WTC11 (cell line): ENCODE measurements around the gene SH2B3. TPM values are rescaled to one million over a fixed set of nuclear protein-coding genes. Genes with fewer than 3 reads are reported as not detected.

Experiments
- ATAC-seq: fragments of 200-7000 bp; cut with Tn5 transposase; 2 replicates; pipeline ENCODE4 v1.10.0; 2021; ENCODE audit warnings: mild to moderate bottlenecking, moderate library complexity
- CTCF ChIA-PET: fragments of 300-600 bp; sonication (Branson Sonifier 250); formaldehyde crosslinking; loops from one replicate; lab custom pipeline; 2021; ENCODE audit warnings: antibody characterized with exemption; lab: Charles Lee
- POLR2A ChIA-PET: fragments of 350-600 bp; sonication (Branson Sonifier 250); formaldehyde crosslinking; loops from one replicate; lab custom pipeline; 2021; ENCODE audit warnings: antibody characterized with exemption; lab: Charles Lee
- DNase-seq: peaks from one replicate; pipeline ENCODE4 v3.0.0; 2021; ENCODE audit warnings: low spot score
- H3K27ac Mint-ChIP-seq: 2 replicates; pipeline ENCODE4 v1.8.0; 2021; ENCODE audit warnings: mixed read lengths
- H3K27me3 Mint-ChIP-seq: 2 replicates; pipeline ENCODE4 v1.8.0; 2021; ENCODE audit warnings: low read depth, mild to moderate bottlenecking, moderate library complexity, mixed read lengths
- H3K36me3 Mint-ChIP-seq: 2 replicates; pipeline ENCODE4 v1.8.0; 2021; ENCODE audit warnings: mixed read lengths
- H3K4me1 Mint-ChIP-seq: 2 replicates; pipeline ENCODE4 v1.8.0; 2022; ENCODE audit warnings: mixed read lengths
- H3K4me3 Mint-ChIP-seq: 2 replicates; pipeline ENCODE4 v1.8.0; 2021; ENCODE audit warnings: mild to moderate bottlenecking, moderate library complexity, mixed read lengths
- H3K9me3 Mint-ChIP-seq: 2 replicates; pipeline ENCODE4 v1.8.0; 2021; ENCODE audit warnings: mixed read lengths
- CREB1 ChIP-seq: sonication (generic); formaldehyde crosslinking; IDR thresholded peaks from 2 replicates; pipeline ENCODE4 v1.8.0; 2023; ENCODE audit warnings: mild to moderate bottlenecking, missing genetic modification reagents
- ETV6 ChIP-seq: sonication (generic); formaldehyde crosslinking; IDR thresholded peaks from 2 replicates; pipeline ENCODE4 v1.8.1; 2022; ENCODE audit warnings: mild to moderate bottlenecking, missing genetic modification reagents
- FOXP1 ChIP-seq: sonication (generic); formaldehyde crosslinking; IDR thresholded peaks from 2 replicates; pipeline ENCODE4 v1.8.0; 2022; ENCODE audit warnings: missing genetic modification reagents, mild to moderate bottlenecking, moderate library complexity, borderline replicate concordance
- JUN ChIP-seq: sonication (generic); formaldehyde crosslinking; IDR thresholded peaks from 2 replicates; pipeline ENCODE4 v1.8.0; 2023; ENCODE audit warnings: mild to moderate bottlenecking, missing genetic modification reagents
- NFATC4 ChIP-seq: fragments of 250-450 bp; sonication (Bioruptor Pico); IDR thresholded peaks from 2 replicates; pipeline ENCODE4 v1.9.0; 2021; ENCODE audit warnings: mild to moderate bottlenecking
- RELA ChIP-seq: sonication (generic); formaldehyde crosslinking; IDR thresholded peaks from 2 replicates; pipeline ENCODE4 v1.8.1; 2022; ENCODE audit warnings: missing genetic modification reagents, mild to moderate bottlenecking, borderline replicate concordance
- SMAD3 ChIP-seq: sonication (generic); formaldehyde crosslinking; IDR thresholded peaks from 2 replicates; pipeline ENCODE4 v1.8.0; 2022; ENCODE audit warnings: missing genetic modification reagents, mild to moderate bottlenecking, borderline replicate concordance
- SOX15 ChIP-seq: fragments of 250-450 bp; sonication (Bioruptor Pico); IDR thresholded peaks from 2 replicates; pipeline ENCODE4 v1.9.0; 2021; ENCODE audit warnings: mild to moderate bottlenecking
- TP53 ChIP-seq: sonication (generic); formaldehyde crosslinking; IDR thresholded peaks from 2 replicates; pipeline ENCODE4 v1.8.1; 2023; ENCODE audit warnings: mild to moderate bottlenecking, missing genetic modification reagents
- ZNF138 ChIP-seq: sonication (generic); formaldehyde crosslinking; conservative IDR thresholded peaks from 2 replicates; pipeline ENCODE4 v1.8.1; 2022; ENCODE audit warnings: mild to moderate bottlenecking, moderate library complexity, missing genetic modification reagents
- ZNF396 ChIP-seq: fragments of 250-450 bp; sonication (Bioruptor Pico); IDR thresholded peaks from 2 replicates; pipeline ENCODE4 v1.8.0; 2021; ENCODE audit warnings: mild to moderate bottlenecking, moderate library complexity, borderline replicate concordance
- ZNF423 ChIP-seq: fragments of 250-450 bp; sonication (Bioruptor Pico); IDR thresholded peaks from 2 replicates; pipeline ENCODE4 v2.1.2; 2022; ENCODE audit warnings: mild to moderate bottlenecking, moderate library complexity
- total RNA-seq: library from RNA; stranded (reverse); gene quantifications from 3 replicates; pipeline ENCODE4 v1.2.3, GENCODE V29; 2021
- TF ChIP-seq, protein P1 (sequence below): sonication (generic); formaldehyde crosslinking; IDR thresholded peaks from 2 replicates; pipeline ENCODE4 v1.8.0; 2023; ENCODE audit warnings: missing genetic modification reagents, mild to moderate bottlenecking, borderline replicate concordance
- TF ChIP-seq, protein P2 (sequence below): fragments of 250-450 bp; sonication (Bioruptor Pico); IDR thresholded peaks from 2 replicates; pipeline ENCODE4 v1.8.0; 2021; ENCODE audit warnings: mild to moderate bottlenecking

The SH2B3 gene
- total RNA-seq, 1 experiment from 2014 or later: 31.8 TPM

DNA sequence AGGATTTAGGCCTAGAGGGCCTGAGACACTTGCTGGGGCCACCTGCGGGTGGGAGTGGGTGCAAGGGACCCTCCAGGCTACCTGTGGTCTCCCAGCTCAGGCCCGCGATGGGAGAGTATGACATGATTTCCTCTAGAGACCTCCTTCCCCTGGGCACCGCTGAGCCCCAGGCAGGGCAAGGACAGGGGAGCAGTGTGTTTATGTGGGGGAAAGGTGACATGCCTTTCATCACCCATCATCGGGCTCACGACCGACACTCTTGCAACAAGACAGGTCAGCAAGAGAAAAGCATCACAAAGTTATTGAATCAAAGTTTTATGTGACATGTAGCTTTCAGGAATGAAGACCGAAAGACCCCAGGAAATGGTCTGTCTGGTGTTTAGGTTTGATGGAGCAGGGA, 19.9 kb downstream of the SH2B3 start (continued):
- TF ChIP-seq, protein P1, sequence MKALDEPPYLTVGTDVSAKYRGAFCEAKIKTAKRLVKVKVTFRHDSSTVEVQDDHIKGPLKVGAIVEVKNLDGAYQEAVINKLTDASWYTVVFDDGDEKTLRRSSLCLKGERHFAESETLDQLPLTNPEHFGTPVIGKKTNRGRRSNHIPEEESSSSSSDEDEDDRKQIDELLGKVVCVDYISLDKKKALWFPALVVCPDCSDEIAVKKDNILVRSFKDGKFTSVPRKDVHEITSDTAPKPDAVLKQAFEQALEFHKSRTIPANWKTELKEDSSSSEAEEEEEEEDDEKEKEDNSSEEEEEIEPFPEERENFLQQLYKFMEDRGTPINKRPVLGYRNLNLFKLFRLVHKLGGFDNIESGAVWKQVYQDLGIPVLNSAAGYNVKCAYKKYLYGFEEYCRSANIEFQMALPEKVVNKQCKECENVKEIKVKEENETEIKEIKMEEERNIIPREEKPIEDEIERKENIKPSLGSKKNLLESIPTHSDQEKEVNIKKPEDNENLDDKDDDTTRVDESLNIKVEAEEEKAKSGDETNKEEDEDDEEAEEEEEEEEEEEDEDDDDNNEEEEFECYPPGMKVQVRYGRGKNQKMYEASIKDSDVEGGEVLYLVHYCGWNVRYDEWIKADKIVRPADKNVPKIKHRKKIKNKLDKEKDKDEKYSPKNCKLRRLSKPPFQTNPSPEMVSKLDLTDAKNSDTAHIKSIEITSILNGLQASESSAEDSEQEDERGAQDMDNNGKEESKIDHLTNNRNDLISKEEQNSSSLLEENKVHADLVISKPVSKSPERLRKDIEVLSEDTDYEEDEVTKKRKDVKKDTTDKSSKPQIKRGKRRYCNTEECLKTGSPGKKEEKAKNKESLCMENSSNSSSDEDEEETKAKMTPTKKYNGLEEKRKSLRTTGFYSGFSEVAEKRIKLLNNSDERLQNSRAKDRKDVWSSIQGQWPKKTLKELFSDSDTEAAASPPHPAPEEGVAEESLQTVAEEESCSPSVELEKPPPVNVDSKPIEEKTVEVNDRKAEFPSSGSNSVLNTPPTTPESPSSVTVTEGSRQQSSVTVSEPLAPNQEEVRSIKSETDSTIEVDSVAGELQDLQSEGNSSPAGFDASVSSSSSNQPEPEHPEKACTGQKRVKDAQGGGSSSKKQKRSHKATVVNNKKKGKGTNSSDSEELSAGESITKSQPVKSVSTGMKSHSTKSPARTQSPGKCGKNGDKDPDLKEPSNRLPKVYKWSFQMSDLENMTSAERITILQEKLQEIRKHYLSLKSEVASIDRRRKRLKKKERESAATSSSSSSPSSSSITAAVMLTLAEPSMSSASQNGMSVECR (CRISPR knock-in tag): no peak
- TF ChIP-seq RELA: no peak
- no peak for TF ChIP-seq SOX15
- no peak for TF ChIP-seq NFATC4 (CRISPR knock-in tag)
- no peak for TF ChIP-seq CREB1 (CRISPR knock-in tag)
- no peak for TF ChIP-seq ZNF396 (CRISPR knock-in tag)

DNA sequence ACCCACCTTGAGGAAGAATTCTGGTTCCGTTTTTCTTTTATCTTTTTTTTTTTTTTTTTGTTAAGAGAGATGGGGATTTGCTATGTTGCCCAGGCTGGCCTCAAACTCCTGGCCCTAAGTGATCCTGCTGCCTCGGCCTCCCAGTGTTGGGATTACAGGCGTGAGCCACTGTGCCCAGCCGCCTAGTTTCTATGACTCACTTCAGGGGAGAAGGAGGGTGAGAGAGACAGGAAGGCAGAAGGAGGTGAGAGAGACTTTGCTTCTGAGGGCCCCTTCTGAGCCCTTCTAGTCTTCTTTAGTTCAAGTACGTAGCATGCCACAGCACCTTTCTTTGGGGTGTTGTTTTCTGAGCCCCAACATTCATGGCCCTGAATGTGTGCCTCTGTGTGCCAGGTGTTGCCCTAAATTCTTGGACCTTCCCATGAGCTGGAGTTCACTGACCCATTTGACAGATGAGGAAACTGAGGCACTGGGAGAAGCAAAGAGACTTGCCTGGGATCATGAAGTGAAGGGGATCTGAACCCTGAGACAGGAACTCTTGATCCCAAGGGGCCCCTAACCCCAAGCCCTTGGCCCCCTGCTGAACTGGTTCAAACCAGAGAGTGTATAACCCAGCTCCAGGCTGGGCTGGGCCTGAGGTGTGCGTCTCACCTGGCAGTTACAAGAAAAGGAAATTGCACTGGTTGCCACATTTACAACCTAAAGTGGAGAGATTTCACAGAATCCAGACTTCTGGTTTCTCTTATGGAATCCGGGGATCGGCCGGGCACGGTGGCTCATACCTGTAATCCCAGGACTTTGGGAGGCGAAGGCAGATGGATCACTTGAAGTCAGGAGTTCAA, 20.8 kb downstream of the SH2B3 start:
- Mint-ChIP-seq H3K27me3 (no peaks in the 10 kb centered on the region), H3K27ac (no peak overlapping the region), H3K4me3 (no peak overlapping the region), H3K36me3 (peaks cover 4% of the 10 kb centered on the region; the same call in 1 of the 2 replicates), H3K4me1 (peaks cover 52% of the 10 kb centered on the region), H3K9me3 (no peaks in the 10 kb centered on the region)
- DNase-seq (no peak), ATAC-seq (no peak)
- POLR2A ChIA-PET: no interaction called here
- CTCF ChIA-PET: interaction anchor here (0.8 to 3.4 kb wide), 7 partner anchors 22 to 30 kb away, joined by 3 to 24 read pairs (median 5); no protein-coding TSS in a partner anchor
- no peak for TF ChIP-seq FOXP1 (CRISPR knock-in tag)
- TF ChIP-seq ZNF423 (CRISPR knock-in tag): no peak
- no peak for TF ChIP-seq TP53 (CRISPR knock-in tag)
- TF ChIP-seq, protein P2, sequence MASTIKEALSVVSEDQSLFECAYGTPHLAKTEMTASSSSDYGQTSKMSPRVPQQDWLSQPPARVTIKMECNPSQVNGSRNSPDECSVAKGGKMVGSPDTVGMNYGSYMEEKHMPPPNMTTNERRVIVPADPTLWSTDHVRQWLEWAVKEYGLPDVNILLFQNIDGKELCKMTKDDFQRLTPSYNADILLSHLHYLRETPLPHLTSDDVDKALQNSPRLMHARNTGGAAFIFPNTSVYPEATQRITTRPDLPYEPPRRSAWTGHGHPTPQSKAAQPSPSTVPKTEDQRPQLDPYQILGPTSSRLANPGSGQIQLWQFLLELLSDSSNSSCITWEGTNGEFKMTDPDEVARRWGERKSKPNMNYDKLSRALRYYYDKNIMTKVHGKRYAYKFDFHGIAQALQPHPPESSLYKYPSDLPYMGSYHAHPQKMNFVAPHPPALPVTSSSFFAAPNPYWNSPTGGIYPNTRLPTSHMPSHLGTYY (CRISPR knock-in tag): no peak
- TF ChIP-seq JUN: no peak
- no peak for TF ChIP-seq ETV6 (CRISPR knock-in tag)
- TF ChIP-seq SMAD3 (CRISPR knock-in tag): no peak

DNA sequence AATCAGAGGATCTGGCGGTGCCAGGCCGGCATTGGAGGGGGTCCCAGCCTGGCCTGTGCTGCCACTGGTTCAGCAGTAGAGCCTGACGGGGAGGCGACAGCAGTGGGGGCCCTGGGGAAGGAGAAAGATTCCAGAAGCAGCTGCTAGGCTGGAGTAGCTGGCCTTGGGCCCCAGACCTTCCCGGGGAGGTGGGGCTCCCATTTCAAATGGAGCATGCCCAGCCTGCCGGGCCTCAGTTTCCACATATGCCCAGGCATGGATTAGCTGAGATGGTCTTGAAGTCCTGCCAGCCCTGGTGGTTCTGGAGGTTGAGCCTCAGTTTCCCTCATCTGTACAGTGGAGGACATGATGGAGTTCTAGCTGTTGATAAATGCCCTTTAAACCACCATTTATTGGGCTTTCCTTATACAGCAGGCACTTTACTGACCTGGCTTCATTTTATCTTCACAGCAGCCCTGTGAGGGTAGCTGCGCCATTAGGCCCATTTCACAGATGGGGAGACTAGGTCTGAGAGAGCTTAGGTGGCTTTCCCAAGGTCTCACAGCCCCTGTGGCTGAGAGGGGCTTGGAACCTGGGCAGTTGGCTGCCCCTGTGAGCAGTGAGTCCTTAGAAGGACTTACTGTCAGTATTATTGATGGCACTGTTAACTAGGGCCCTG, 21.8 kb downstream of the SH2B3 start:
- Mint-ChIP-seq H3K4me3 (no peak overlapping the region), H3K27me3 (no peaks in the 10 kb centered on the region), H3K4me1 (peaks cover 47% of the 10 kb centered on the region), H3K36me3 (peaks cover 4% of the 10 kb centered on the region; the same call in 1 of the 2 replicates), H3K27ac (no peak overlapping the region), H3K9me3 (no peaks in the 10 kb centered on the region)
- POLR2A ChIA-PET: interaction anchor here (0.7 kb wide), 1 partner anchor 148 kb away, joined by 5 read pairs; no protein-coding TSS in a partner anchor
- CTCF ChIA-PET: interaction anchor here (0.8 to 1.6 kb wide), 6 partner anchors 17 to 31 kb away, joined by 3 to 5 read pairs (median 4); no protein-coding TSS in a partner anchor
- TF ChIP-seq ZNF138 (CRISPR knock-in tag): no peak
- DNase-seq (no peak), ATAC-seq (no peak)
